ENCODE measurements around the gene SEC24C.

Gene SEC24C

GRCh38 chr10:73814896-73815718 is 70.9 kb downstream of the SEC24C start:
- DNase-seq = no peak

- no peak for DNase-seq
Measured at GRCh38 chr10:73815719-73816030, 71.5 kb downstream of the SEC24C start.

GRCh38 chr10:73816917-73817729 is 73.0 kb downstream of the SEC24C start:
- DNase-seq = no peak

GRCh38 chr10:73817826-73818225 is 73.7 kb downstream of the SEC24C start:
- no peak for DNase-seq

GRCh38 chr10:73818402-73818801 is 74.2 kb downstream of the SEC24C start:
- DNase-seq = no peak

GRCh38 chr10:73819081-73819480 is 74.9 kb downstream of the SEC24C start:
- no peak for DNase-seq

GRCh38 chr10:73819513-73820093 is 75.4 kb downstream of the SEC24C start:
- no peak for DNase-seq

All from NCI-H2029 treated with DMSO at 0.1 percent for 48 hours (cell line).